ENCODE data around the gene GARIN5B. TPM values are rescaled to one million over a fixed set of nuclear protein-coding genes. Genes with fewer than 3 reads are reported as not detected.

GARIN5B gene
- total RNA-seq, 4 donors from 2014 or later, result not detected

GRCh38 chr19:55305983-55306562 is 57.0 kb downstream of the GARIN5B start:
- WGBS, 2 donors, result 90 to 94% methylated on average over 12 to 17 of the region's 17 CpGs
- no peaks in the 10 kb centered on the region for H3K36me3 ChIP-seq
- no peaks in the 10 kb centered on the region for H3K9me3 ChIP-seq
- H3K4me1 ChIP-seq, result peaks cover 5 to 6% of the 10 kb centered on the region in 2 donors
- H3K4me3 ChIP-seq (replicated peaks in 1 of 3), result no peak overlapping the region
- TF ChIP-seq CTCF (IDR thresholded peaks at IDR 0.05) (no peak), POLR2A (IDR thresholded peaks at IDR 0.05) (no peak)
- no peak overlapping the region for H3K27ac ChIP-seq
- intact Hi-C loops (cut with DNase I), result loop anchor here (10.0 kb wide), 2 partner anchors 119 to 199 kb away; no protein-coding TSS in a partner anchor
- no peaks in the 10 kb centered on the region for H3K27me3 ChIP-seq
- no peak for DNase-seq

- no peaks in the 10 kb centered on the region for H3K36me3 ChIP-seq
- no peak overlapping the region for H3K4me3 ChIP-seq (replicated peaks in 1 of 3)
- WGBS, 2 donors, result 78 to 89% methylated on average over 9 of the region's 9 CpGs
- no peak for DNase-seq
- no peak overlapping the region for H3K27ac ChIP-seq
- H3K4me1 ChIP-seq, result peaks cover 5 to 6% of the 10 kb centered on the region in 2 donors
- TF ChIP-seq POLR2A (IDR thresholded peaks at IDR 0.05) (no peak), CTCF (IDR thresholded peaks at IDR 0.05) (no peak)
- intact Hi-C loops (cut with DNase I), result loop anchor here (10.0 kb wide), 2 partner anchors 119 to 199 kb away; no protein-coding TSS in a partner anchor
- no peaks in the 10 kb centered on the region for H3K9me3 ChIP-seq
- no peaks in the 10 kb centered on the region for H3K27me3 ChIP-seq
These were observed 57.6 kb downstream of the GARIN5B start for GRCh38 chr19:55305491-55305890.

- Histone ChIP-seq H3K4me1 (peaks cover 5 to 6% of the 10 kb centered on the region in 2 donors), H3K9me3 (no peaks in the 10 kb centered on the region), H3K4me3 (replicated peaks in 1 of 3) (no peak overlapping the region), H3K36me3 (no peaks in the 10 kb centered on the region), H3K27me3 (no peaks in the 10 kb centered on the region), H3K27ac (no peak overlapping the region)
- no peak for DNase-seq
- no peak for TF ChIP-seq POLR2A (IDR thresholded peaks at IDR 0.05)
- TF ChIP-seq CTCF (IDR thresholded peaks at IDR 0.05), result no peak
- intact Hi-C loops (cut with DNase I), result loop anchor here (10.0 kb wide), 2 partner anchors 120 to 200 kb away; no protein-coding TSS in a partner anchor
- WGBS, 2 donors, result 77 to 80% methylated on average over 13 to 14 of the region's 14 CpGs
These were observed 58.1 kb downstream of the GARIN5B start for GRCh38 chr19:55304980-55305379.

Other genes starting within 250 kb of the GARIN5B start
- gene PPP1R12C, start 245.6 kb downstream of the GARIN5B start, total RNA-seq, result 100 to 1,000 TPM in 1 of 4 donors, 10 to 100 TPM in 3; 40.0 to 110 (median 76.1) TPM
- gene TNNT1, start 214.1 kb downstream of the GARIN5B start, total RNA-seq, result not detected
- not detected for gene TNNI3, start 205.5 kb downstream of the GARIN5B start, total RNA-seq
- gene DNAAF3, start 196.6 kb downstream of the GARIN5B start, total RNA-seq, result 1 to 10 TPM; 3.3 to 9.1 (median 5.5) TPM
- not detected for gene SYT5, start 183.0 kb downstream of the GARIN5B start, total RNA-seq
- gene PTPRH, start 153.8 kb downstream of the GARIN5B start, total RNA-seq, result 1 to 10 TPM in 1 of 4 donors, under 1 TPM in 2, not detected in 1; 0.11 to 2.6 (median 0.54) TPM
- gene TMEM86B, start 134.5 kb downstream of the GARIN5B start, total RNA-seq, result 1 to 10 TPM; 1.6 to 5.8 (median 2.9) TPM
- 10 to 100 TPM; 26.1 to 99.8 (median 54.2) TPM for gene PPP6R1, start 104.2 kb downstream of the GARIN5B start, total RNA-seq
- 10 to 100 TPM; 24.2 to 48.4 (median 31.2) TPM for gene HSPBP1, start 83.2 kb downstream of the GARIN5B start, total RNA-seq
- 1 to 10 TPM in 1 of 4 donors, under 1 TPM in 1, not detected in 2; 0.83 to 1.2 TPM for gene BRSK1, start 79.3 kb downstream of the GARIN5B start, total RNA-seq
- 1 to 10 TPM in 1 of 4 donors, not detected in 3; 1.3 TPM for gene TMEM150B, start 37.9 kb downstream of the GARIN5B start, total RNA-seq
- gene KMT5C, start 23.4 kb downstream of the GARIN5B start, total RNA-seq, result 10 to 100 TPM in 3 of 4 donors, 1 to 10 TPM in 1; 7.5 to 22.0 (median 15.4) TPM
- under 1 TPM in 1 of 4 donors, not detected in 3; 0.94 TPM for gene COX6B2, start 8.5 kb downstream of the GARIN5B start, total RNA-seq
- gene IL11, start 7.2 kb upstream of the GARIN5B start, total RNA-seq, result not detected
- gene TMEM190, start 13.6 kb upstream of the GARIN5B start, total RNA-seq, result not detected
- 10 to 100 TPM in 3 of 4 donors, 1 to 10 TPM in 1; 6.3 to 73.5 (median 31.2) TPM for gene TMEM238, start 21.0 kb upstream of the GARIN5B start, total RNA-seq
- 100 to 1,000 TPM; 156 to 404 (median 205) TPM for gene RPL28, start 22.7 kb upstream of the GARIN5B start, total RNA-seq
- 10 to 100 TPM in 2 of 4 donors, 1 to 10 TPM in 2; 5.7 to 13.3 (median 9.8) TPM for gene UBE2S, start 44.5 kb upstream of the GARIN5B start, total RNA-seq
- gene SHISA7, start 80.0 kb upstream of the GARIN5B start, total RNA-seq, result not detected
- gene ISOC2, start 98.4 kb upstream of the GARIN5B start, total RNA-seq, result 100 to 1,000 TPM in 2 of 4 donors, 10 to 100 TPM in 2; 52.1 to 178 (median 100) TPM
- not detected for gene C19orf85, start 101.5 kb upstream of the GARIN5B start, total RNA-seq
- gene ZNF628, start 113.4 kb upstream of the GARIN5B start, total RNA-seq, result 10 to 100 TPM in 2 of 4 donors, 1 to 10 TPM in 2; 2.1 to 12.0 (median 6.5) TPM
- 10 to 100 TPM in 2 of 4 donors, 1 to 10 TPM in 2; 5.1 to 28.3 (median 12.2) TPM for gene NAT14, start 121.9 kb upstream of the GARIN5B start, total RNA-seq
- 1 to 10 TPM; 1.7 to 2.9 (median 2.2) TPM for gene SSC5D, start 125.2 kb upstream of the GARIN5B start, total RNA-seq
- not detected for gene SBK2, start 173.9 kb upstream of the GARIN5B start, total RNA-seq
- 10 to 100 TPM in 1 of 4 donors, under 1 TPM in 1, not detected in 2; 0.94 to 14.8 TPM for gene SBK3, start 182.3 kb upstream of the GARIN5B start, total RNA-seq
- 1 to 10 TPM; 4.0 to 7.5 (median 6.6) TPM for gene ZNF579, start 217.6 kb upstream of the GARIN5B start, total RNA-seq
- 10 to 100 TPM in 3 of 4 donors, 1 to 10 TPM in 1; 9.0 to 18.5 (median 14.0) TPM for gene FIZ1, start 236.3 kb upstream of the GARIN5B start, total RNA-seq
- 10 to 100 TPM; 13.0 to 34.2 (median 28.9) TPM for gene ZNF524, start 237.0 kb upstream of the GARIN5B start, total RNA-seq
- gene ZNF865, start 242.4 kb upstream of the GARIN5B start, total RNA-seq, result 10 to 100 TPM in 2 of 4 donors, 1 to 10 TPM in 2; 5.5 to 12.6 (median 9.1) TPM